Mesenchymal stem cell (in vitro differentiated cells and primary cell): ENCODE data around the gene SENP5. TPM values are rescaled to one million over a fixed set of nuclear protein-coding genes. Genes with fewer than 3 reads are reported as not detected.
"Not testable (repeated sequence)": the region's sequence is repeated elsewhere in the genome, so short reads cannot be mapped to it uniquely, and the experiment has no call there.

ENCODE experiments used
- DNase-seq: peaks from one replicate; pipeline ENCODE4 v3.0.0-alpha.2; 2013
- H2AFZ ChIP-seq: one replicate; pipeline ENCODE4 v1.6.1; 2013; ENCODE audit warnings: low read depth, mild to moderate bottlenecking, control low read depth, inconsistent platforms, low read length, moderate library complexity
- H2AK5ac ChIP-seq: 2 replicates; pipeline ENCODE4 v1.6.1; 2013; ENCODE audit warnings: low read length, moderate library complexity, mild to moderate bottlenecking, inconsistent platforms; ENCODE audit not compliant: severe bottlenecking
- H2BK120ac ChIP-seq: one replicate; pipeline ENCODE4 v1.6.1; 2013; ENCODE audit warnings: low read depth, mild to moderate bottlenecking, inconsistent platforms, low read length, moderate library complexity
- H2BK12ac ChIP-seq, 2 experiments: one replicate each; pipeline ENCODE4 v1.6.1; 2013; ENCODE audit warnings: inconsistent platforms in 2 of 2, low read length in 2 of 2, mild to moderate bottlenecking in 2 of 2, moderate library complexity in 2 of 2, control low read depth in 1 of 2
- H2BK15ac ChIP-seq: one replicate; pipeline ENCODE4 v1.6.1; 2013; ENCODE audit warnings: mild to moderate bottlenecking, low read depth, inconsistent platforms; ENCODE audit not compliant: poor library complexity, severe bottlenecking
- H2BK5ac ChIP-seq: 2 replicates; pipeline ENCODE4 v1.6.1; 2013; ENCODE audit warnings: low read depth, mild to moderate bottlenecking, low read length, control low read depth, inconsistent platforms; ENCODE audit not compliant: poor library complexity, severe bottlenecking
- H3K14ac ChIP-seq, 2 experiments: one replicate each; pipeline ENCODE4 v1.6.1; 2013; ENCODE audit warnings: inconsistent platforms in 2 of 2, low read length in 2 of 2, control low read depth in 1 of 2, mild to moderate bottlenecking in 1 of 2, moderate library complexity in 1 of 2
- H3K18ac ChIP-seq, 2 experiments: one replicate each; pipeline ENCODE4 v1.6.1; 2013; ENCODE audit warnings: inconsistent platforms in 2 of 2, low read length in 2 of 2, control low read depth in 1 of 2, low read depth in 1 of 2, mild to moderate bottlenecking in 1 of 2
- H3K23ac ChIP-seq, 2 experiments: one replicate each; pipeline ENCODE4 v1.6.1; 2013; ENCODE audit warnings: inconsistent platforms in 2 of 2, low read length in 2 of 2, mild to moderate bottlenecking in 2 of 2, moderate library complexity in 2 of 2, control low read depth in 1 of 2
- H3K27ac ChIP-seq: 2 replicates; pipeline ENCODE4 v1.5.1; 2013; ENCODE audit warnings: mild to moderate bottlenecking, moderate library complexity, low read length, control low read depth, inconsistent platforms; ENCODE audit not compliant: poor library complexity, severe bottlenecking
- H3K27me3 ChIP-seq, 2 experiments: 2 replicates each; pipeline versions ENCODE4 v1.6.1 to v1.7.0; 2013; ENCODE audit warnings: low read length in 2 of 2, mild to moderate bottlenecking in 2 of 2, moderate library complexity in 2 of 2, control low read depth in 1 of 2, inconsistent platforms in 1 of 2; ENCODE audit not compliant: control insufficient read depth in 1 of 2, insufficient read depth in 1 of 2
- H3K36me3 ChIP-seq, 2 experiments: 2 replicates each; pipeline versions ENCODE4 v1.6.1 to v1.7.0; 2013; ENCODE audit warnings: low read length in 2 of 2, control low read depth in 1 of 2, inconsistent platforms in 1 of 2, low read depth in 1 of 2, mild to moderate bottlenecking in 1 of 2; ENCODE audit not compliant: insufficient read depth in 2 of 2, control insufficient read depth in 1 of 2
- H3K4ac ChIP-seq, 2 experiments: one replicate each; pipeline ENCODE4 v1.6.1; 2013; ENCODE audit warnings: inconsistent platforms in 2 of 2, low read length in 2 of 2, mild to moderate bottlenecking in 2 of 2, moderate library complexity in 2 of 2, control low read depth in 1 of 2, low read depth in 1 of 2
- H3K4me1 ChIP-seq: 2 replicates; pipeline ENCODE4 v1.6.1; 2013; ENCODE audit warnings: low read depth, low read length, control low read depth; ENCODE audit not compliant: control insufficient read depth, insufficient read depth
- H3K4me2 ChIP-seq: 2 replicates; pipeline ENCODE4 v1.6.1; 2013; ENCODE audit warnings: low read length, mild to moderate bottlenecking, inconsistent platforms; ENCODE audit not compliant: poor library complexity, severe bottlenecking
- H3K4me3 ChIP-seq, 2 experiments: 2 replicates each; pipeline versions ENCODE4 v1.5.1 to v1.7.0; 2013; ENCODE audit warnings: low read length in 2 of 2, mild to moderate bottlenecking in 2 of 2, control low read depth in 1 of 2, low read depth in 1 of 2; ENCODE audit not compliant: insufficient read depth in 1 of 2
- H3K79me1 ChIP-seq: replicated peaks from 2 replicates; pipeline ENCODE4 v1.6.1; 2013; ENCODE audit warnings: mild to moderate bottlenecking, control low read depth, low read length, inconsistent platforms; ENCODE audit not compliant: poor library complexity, severe bottlenecking
- H3K9ac ChIP-seq: 2 replicates; pipeline ENCODE4 v1.7.0; 2013; ENCODE audit warnings: mild to moderate bottlenecking, low read length, moderate library complexity
- H3K9me3 ChIP-seq: 2 replicates; pipeline ENCODE4 v1.7.0; 2013; ENCODE audit warnings: mild to moderate bottlenecking, low read length; ENCODE audit not compliant: control insufficient read depth
- H4K8ac ChIP-seq: one replicate; pipeline ENCODE4 v1.6.1; 2013; ENCODE audit warnings: inconsistent platforms, mild to moderate bottlenecking, low read length, moderate library complexity
- H4K91ac ChIP-seq: one replicate; pipeline ENCODE4 v1.6.1; 2013; ENCODE audit warnings: mild to moderate bottlenecking, low read length, inconsistent platforms
- WGBS: methylation state at CpG from one replicate; pipeline ENCODE4 v1.1.7; 2013; ENCODE audit warnings: mixed read lengths; 5-methylcytosine and 5-hydroxymethylcytosine counted together
- polyA plus RNA-seq, 2 experiments: library from polyadenylated mRNA; stranded (reverse); fragments of 200-250 nt; gene quantifications; one replicate each; pipeline ENCODE4 v1.2.3, GENCODE V29; 2013

The SENP5 gene
- polyA plus RNA-seq (2013, experiment 1 of 2), result 24.3 TPM
- 25.3 TPM for polyA plus RNA-seq (2013, experiment 2 of 2)

GRCh38 chr3:196867507-196868296 lies at the start of gene SENP5:
Gene SENP5, plus strand, starts transcription at chr3:196867920. Its CDS starts 17,262 bp downstream, at chr3:196885182.
- H2AFZ ChIP-seq, result peak within 1 kb of the TSS; percentile 98
- H3K23ac ChIP-seq, result peak within 1 kb of the TSS in 1 of 2 experiments; percentile 87
- H4K91ac ChIP-seq, result peak within 1 kb of the TSS; percentile 90
- peak within 1 kb of the TSS; percentile 62 for H3K4me2 ChIP-seq
- H3K27me3 ChIP-seq, result no peaks in the 10 kb centered on the region
- peak within 1 kb of the TSS; percentile 67 for H3K27ac ChIP-seq
- peak within 1 kb of the TSS; percentile 98 to 100 for H3K4me3 ChIP-seq
- peak within 1 kb of the TSS in 1 of 2 experiments; percentile 49 for H2BK12ac ChIP-seq
- WGBS, result 3% methylated on average over 51 of the region's 93 CpGs
- H3K79me1 ChIP-seq, result no peaks in the 10 kb centered on the region
- H3K4ac ChIP-seq, result peak within 1 kb of the TSS; percentile 79 to 81
- peak within 1 kb of the TSS; percentile 73 for H2BK120ac ChIP-seq
- peak within 1 kb of the TSS; percentile 65 for H2AK5ac ChIP-seq
- H4K8ac ChIP-seq, result peak within 1 kb of the TSS; percentile 97
- peak within 1 kb of the TSS in 1 of 2 experiments; percentile 99 for H3K14ac ChIP-seq
- peaks cover 5% of the 10 kb centered on the region for H3K4me1 ChIP-seq
- peak within 1 kb of the TSS; percentile 89 for H2BK15ac ChIP-seq
- peaks cover 4% of the 10 kb centered on the region for H3K9me3 ChIP-seq
- H3K9ac ChIP-seq, result peak within 1 kb of the TSS; percentile 98
- peak within 1 kb of the TSS; percentile 79 for H2BK5ac ChIP-seq
- peak; percentile 91 for DNase-seq
- H3K18ac ChIP-seq, result peak within 1 kb of the TSS; percentile 93 to 99
- H3K36me3 ChIP-seq, result peaks cover 5% of the 10 kb centered on the region in 2 experiments

- H4K91ac ChIP-seq, result no peak overlapping the region
- no peak overlapping the region for H3K4me2 ChIP-seq
- WGBS, result over 99% methylated on average over 4 of the region's 6 CpGs
- H3K36me3 ChIP-seq, result peaks cover 39 to 86% of the 10 kb centered on the region in 2 experiments
- H3K18ac ChIP-seq, result no peak overlapping the region
- no peaks in the 10 kb centered on the region for H3K9me3 ChIP-seq
- no peak overlapping the region for H2BK120ac ChIP-seq
- no peak overlapping the region for H2BK12ac ChIP-seq
- no peak overlapping the region for H2AK5ac ChIP-seq
- H3K27me3 ChIP-seq, result no peaks in the 10 kb centered on the region
- H3K14ac ChIP-seq, result no peak overlapping the region
- H3K4me3 ChIP-seq, result no peak overlapping the region
- no peak overlapping the region for H2BK5ac ChIP-seq
- peaks cover 28% of the 10 kb centered on the region for H3K79me1 ChIP-seq
- H2AFZ ChIP-seq, result no peak overlapping the region
- DNase-seq, result no peak
- no peak overlapping the region for H4K8ac ChIP-seq
- H2BK15ac ChIP-seq, result no peak overlapping the region
- no peak overlapping the region for H3K9ac ChIP-seq
- H3K4ac ChIP-seq, result no peak overlapping the region
- H3K4me1 ChIP-seq, result peaks cover 9% of the 10 kb centered on the region
- H3K27ac ChIP-seq, result no peak overlapping the region
- no peak overlapping the region for H3K23ac ChIP-seq
These were observed 45.8 kb upstream of the SENP5 start for GRCh38 chr3:196821806-196822355.

GRCh38 chr3:196829651-196830050 lies 38.1 kb upstream of the SENP5 start:
- H2AK5ac ChIP-seq, H4K91ac ChIP-seq, H2BK12ac ChIP-seq, DNase-seq, H4K8ac ChIP-seq, H3K9ac ChIP-seq, H3K4ac ChIP-seq, H2BK120ac ChIP-seq, H3K27me3 ChIP-seq, H3K23ac ChIP-seq, H3K14ac ChIP-seq, H3K27ac ChIP-seq, H3K4me2 ChIP-seq, H3K4me1 ChIP-seq, H3K18ac ChIP-seq, H3K79me1 ChIP-seq, H2BK15ac ChIP-seq, H2BK5ac ChIP-seq, H3K9me3 ChIP-seq, H2AFZ ChIP-seq, H3K4me3 ChIP-seq: not testable (repeated sequence)
- 95% methylated on average over 3 of the region's 3 CpGs for WGBS
- peaks cover 14 to 68% of the 10 kb centered on the region in 2 experiments for H3K36me3 ChIP-seq

GRCh38 chr3:196835086-196835485 lies 32.6 kb upstream of the SENP5 start:
- H3K27ac ChIP-seq, result peak overlapping the region; percentile 71
- H3K9ac ChIP-seq, result no peak overlapping the region
- no peak for DNase-seq
- H2BK120ac ChIP-seq, result no peak overlapping the region
- H3K4me1 ChIP-seq, result peaks cover 6% of the 10 kb centered on the region
- peaks cover 6 to 23% of the 10 kb centered on the region in 2 experiments for H3K36me3 ChIP-seq
- H3K18ac ChIP-seq, result no peak overlapping the region
- H3K27me3 ChIP-seq, result no peaks in the 10 kb centered on the region
- no peak overlapping the region for H3K23ac ChIP-seq
- H3K4me3 ChIP-seq, result no peak overlapping the region
- H3K9me3 ChIP-seq, result no peaks in the 10 kb centered on the region
- H3K79me1 ChIP-seq, result no peaks in the 10 kb centered on the region
- H4K91ac ChIP-seq, result no peak overlapping the region
- no peak overlapping the region for H3K4ac ChIP-seq
- H3K4me2 ChIP-seq, result no peak overlapping the region
- H2AFZ ChIP-seq, result no peak overlapping the region
- no peak overlapping the region for H2BK15ac ChIP-seq
- WGBS, result 89% methylated on average over 7 of the region's 8 CpGs
- no peak overlapping the region for H4K8ac ChIP-seq
- no peak overlapping the region for H2AK5ac ChIP-seq
- H2BK12ac ChIP-seq, result no peak overlapping the region
- no peak overlapping the region for H3K14ac ChIP-seq
- H2BK5ac ChIP-seq, result no peak overlapping the region
